Measurements from ENCODE around the gene BNC2.
A peak's percentile ranks its signal among the peaks of the same experiment; 100 is the strongest.

The BNC2 gene

GRCh38 chr9:16729651-16730050 is 140.8 kb downstream of the BNC2 start:
- H3K9ac ChIP-seq (ENCODE audit: low read depth, low read length): no peak overlapping the region
- peak overlapping the region; percentile 22; the same call in 1 of the 2 replicates for H3K27ac ChIP-seq (ENCODE audit: low read depth, low read length)
- H3K9me3 ChIP-seq (ENCODE audit: insufficient read depth, low read depth, low read length): no peaks in the 10 kb centered on the region
- H3K36me3 ChIP-seq (ENCODE audit: insufficient read depth, low read length): no peaks in the 10 kb centered on the region
- 14% methylated on average over 4 of the region's 4 CpGs for whole genome bisulfite sequencing
- H3K4me1 ChIP-seq (ENCODE audit: insufficient read depth, low read length): peaks cover 80% of the 10 kb centered on the region
- peaks cover 3% of the 10 kb centered on the region; the same call in 1 of the 2 replicates for H3K27me3 ChIP-seq (ENCODE audit: insufficient read depth, low read length)
- H3K4me3 ChIP-seq (ENCODE audit: low read length): peak overlapping the region; percentile 27

DNA sequence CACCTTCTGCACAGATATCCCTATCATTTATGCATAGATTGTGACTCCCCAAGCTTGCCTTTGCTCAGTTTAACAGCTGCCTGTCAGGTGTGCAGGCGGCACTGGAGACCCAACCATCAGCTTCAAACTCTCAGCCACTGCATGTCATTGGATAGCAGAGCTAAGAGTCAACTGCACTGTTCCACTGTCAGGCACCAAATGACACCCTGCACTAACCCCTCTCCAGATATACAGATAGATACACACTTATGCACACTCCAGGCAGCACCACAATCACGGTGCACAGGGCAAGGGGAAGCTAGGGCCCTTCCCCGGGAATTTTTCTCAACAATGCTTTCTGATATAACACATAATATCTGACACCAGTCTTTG is 142.3 kb downstream of the BNC2 start:
- peak overlapping the region; percentile 74 for H3K4me3 ChIP-seq (ENCODE audit: low read length)
- WGBS: 69% methylated on average over 3 of the region's 3 CpGs
- H3K4me1 ChIP-seq (ENCODE audit: insufficient read depth, low read length): peaks cover 72% of the 10 kb centered on the region
- 0 out of 2 replicates have a peak overlapping the region, but pooled peaks have one; percentile 88 for H3K9ac ChIP-seq (ENCODE audit: low read depth, low read length)
- H3K9me3 ChIP-seq (ENCODE audit: insufficient read depth, low read depth, low read length): no peaks in the 10 kb centered on the region
- H3K36me3 ChIP-seq (ENCODE audit: insufficient read depth, low read length): no peaks in the 10 kb centered on the region
- peaks cover 3% of the 10 kb centered on the region; the same call in 1 of the 2 replicates for H3K27me3 ChIP-seq (ENCODE audit: insufficient read depth, low read length)
- no peak overlapping the region for H3K27ac ChIP-seq (ENCODE audit: low read depth, low read length)

DNA sequence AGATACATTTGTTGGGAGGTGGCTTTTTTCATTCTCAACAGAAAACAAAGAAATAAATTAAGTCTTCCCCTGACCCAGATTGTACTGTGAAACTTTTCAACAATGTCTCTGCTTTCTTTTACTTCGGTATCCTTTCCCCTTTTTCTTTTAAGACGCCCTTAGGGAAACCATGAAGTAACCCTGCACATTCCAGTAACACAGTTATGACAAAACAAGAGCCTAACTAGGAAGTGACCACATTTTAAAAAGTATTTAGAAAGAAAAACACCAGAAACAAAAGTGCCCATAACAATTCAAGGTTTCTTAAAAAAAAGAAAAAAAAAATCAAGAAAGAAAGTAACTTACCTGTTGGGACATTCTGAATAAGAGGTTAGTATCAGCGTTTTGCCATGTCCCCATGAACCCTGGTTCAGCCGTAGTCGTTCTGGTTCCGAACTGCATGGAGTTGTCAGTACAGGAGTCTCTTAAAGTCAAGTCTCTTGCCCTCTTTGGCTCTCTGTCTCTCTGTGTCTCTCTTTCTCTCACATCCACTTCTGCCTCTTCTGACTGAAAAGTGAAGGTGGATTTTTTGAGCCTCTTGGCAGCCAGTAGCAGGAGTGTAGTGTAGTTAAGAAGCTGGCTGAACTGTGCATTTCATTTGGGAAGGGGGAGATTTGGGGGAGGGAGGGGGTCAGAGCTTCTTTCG is 142.9 kb downstream of the BNC2 start:
- no peaks in the 10 kb centered on the region for H3K9me3 ChIP-seq (ENCODE audit: insufficient read depth, low read depth, low read length)
- peak overlapping the region; percentile 88 for H3K9ac ChIP-seq (ENCODE audit: low read depth, low read length)
- peak overlapping the region; percentile 86 for H3K27ac ChIP-seq (ENCODE audit: low read depth, low read length)
- no peaks in the 10 kb centered on the region for H3K36me3 ChIP-seq (ENCODE audit: insufficient read depth, low read length)
- 21% methylated on average over 7 of the region's 7 CpGs for WGBS
- peaks cover 3% of the 10 kb centered on the region; the same call in 1 of the 2 replicates for H3K27me3 ChIP-seq (ENCODE audit: insufficient read depth, low read length)
- H3K4me3 ChIP-seq (ENCODE audit: low read length): peak overlapping the region; percentile 74
- H3K4me1 ChIP-seq (ENCODE audit: insufficient read depth, low read length): peaks cover 68% of the 10 kb centered on the region

GRCh38 chr9:16726718-16727451 is 143.6 kb downstream of the BNC2 start:
- H3K4me1 ChIP-seq (ENCODE audit: insufficient read depth, low read length): peaks cover 67% of the 10 kb centered on the region
- no peaks in the 10 kb centered on the region for H3K36me3 ChIP-seq (ENCODE audit: insufficient read depth, low read length)
- WGBS: under 1% methylated on average over 60 of the region's 60 CpGs
- peak overlapping the region; percentile 88 for H3K9ac ChIP-seq (ENCODE audit: low read depth, low read length)
- no peaks in the 10 kb centered on the region for H3K9me3 ChIP-seq (ENCODE audit: insufficient read depth, low read depth, low read length)
- peak overlapping the region; percentile 74 for H3K4me3 ChIP-seq (ENCODE audit: low read length)
- peaks cover 3% of the 10 kb centered on the region; the same call in 1 of the 2 replicates for H3K27me3 ChIP-seq (ENCODE audit: insufficient read depth, low read length)
- H3K27ac ChIP-seq (ENCODE audit: low read depth, low read length): peak overlapping the region; percentile 86

GRCh38 chr9:16726029-16726428 is 144.4 kb downstream of the BNC2 start:
- Histone ChIP-seq H3K27me3 (ENCODE audit: insufficient read depth, low read length) (peaks cover 2% of the 10 kb centered on the region; the same call in 1 of the 2 replicates), H3K27ac (ENCODE audit: low read depth, low read length) (peak overlapping the region; percentile 86; the same call in 1 of the 2 replicates), H3K4me3 (ENCODE audit: low read length) (peak overlapping the region; percentile 74), H3K4me1 (ENCODE audit: insufficient read depth, low read length) (peaks cover 62% of the 10 kb centered on the region), H3K9me3 (ENCODE audit: insufficient read depth, low read depth, low read length) (no peaks in the 10 kb centered on the region), H3K36me3 (ENCODE audit: insufficient read depth, low read length) (no peaks in the 10 kb centered on the region), H3K9ac (ENCODE audit: low read depth, low read length) (0 out of 2 replicates have a peak overlapping the region, but pooled peaks have one; percentile 88)
- WGBS: 21% methylated on average over 7 of the region's 7 CpGs

DNA sequence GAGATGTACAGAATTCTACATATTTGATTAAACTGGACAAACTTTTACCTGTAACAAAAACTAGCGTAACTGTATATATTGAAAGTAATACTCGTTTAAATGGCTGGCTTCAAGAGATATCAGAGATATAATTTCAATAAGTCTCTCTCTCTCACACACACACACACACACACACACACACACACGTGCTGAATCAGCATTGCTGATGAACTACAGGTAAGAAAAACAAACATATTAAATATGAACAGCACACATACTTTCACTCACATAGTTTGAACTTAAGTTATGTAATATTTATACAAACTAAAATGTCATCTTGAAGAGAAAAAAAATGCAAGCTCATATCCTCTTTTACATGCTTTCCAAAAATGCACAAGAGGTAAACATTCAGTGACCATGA is 145.4 kb downstream of the BNC2 start:
- Histone ChIP-seq H3K4me1 (ENCODE audit: insufficient read depth, low read length) (peaks cover 56% of the 10 kb centered on the region), H3K4me3 (ENCODE audit: low read length) (no peak overlapping the region), H3K27ac (ENCODE audit: low read depth, low read length) (no peak overlapping the region), H3K9ac (ENCODE audit: low read depth, low read length) (no peak overlapping the region), H3K36me3 (ENCODE audit: insufficient read depth, low read length) (no peaks in the 10 kb centered on the region), H3K9me3 (ENCODE audit: insufficient read depth, low read depth, low read length) (no peaks in the 10 kb centered on the region), H3K27me3 (ENCODE audit: insufficient read depth, low read length) (no peaks in the 10 kb centered on the region)
- 88% methylated on average over 2 of the region's 3 CpGs for WGBS

- Histone ChIP-seq H3K4me1 (ENCODE audit: insufficient read depth, low read length) (peaks cover 57% of the 10 kb centered on the region), H3K27ac (ENCODE audit: low read depth, low read length) (no peak overlapping the region), H3K4me3 (ENCODE audit: low read length) (no peak overlapping the region), H3K36me3 (ENCODE audit: insufficient read depth, low read length) (no peaks in the 10 kb centered on the region), H3K27me3 (ENCODE audit: insufficient read depth, low read length) (no peaks in the 10 kb centered on the region), H3K9me3 (ENCODE audit: insufficient read depth, low read depth, low read length) (no peaks in the 10 kb centered on the region), H3K9ac (ENCODE audit: low read depth, low read length) (no peak overlapping the region)
- 80% methylated on average over 6 of the region's 6 CpGs for WGBS
Measured at GRCh38 chr9:16721972-16722371, 148.5 kb downstream of the BNC2 start.

DNA sequence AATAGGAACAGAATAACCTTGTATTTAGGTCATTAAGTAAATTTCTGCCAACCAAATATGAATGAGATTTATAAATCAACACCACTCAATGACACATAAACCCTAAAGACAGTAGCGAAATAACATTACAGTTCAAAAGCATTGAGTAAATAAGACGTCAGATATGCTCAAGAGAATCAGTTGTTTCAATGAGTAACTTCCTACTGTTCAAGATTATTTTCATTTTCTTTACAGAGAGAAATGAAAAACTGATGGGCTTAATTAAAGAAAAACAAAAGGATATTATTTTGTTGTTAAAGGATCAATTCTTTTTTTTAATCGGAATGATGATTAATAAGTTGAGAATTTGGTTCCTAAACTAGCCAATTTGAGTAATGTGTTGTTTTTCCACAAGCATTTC is 150.1 kb downstream of the BNC2 start:
- H3K27me3 ChIP-seq (ENCODE audit: insufficient read depth, low read length): no peaks in the 10 kb centered on the region
- H3K9me3 ChIP-seq (ENCODE audit: insufficient read depth, low read depth, low read length): no peaks in the 10 kb centered on the region
- H3K9ac ChIP-seq (ENCODE audit: low read depth, low read length): no peak overlapping the region
- WGBS: 96% methylated on average over 3 of the region's 3 CpGs
- H3K27ac ChIP-seq (ENCODE audit: low read depth, low read length): no peak overlapping the region
- no peaks in the 10 kb centered on the region for H3K36me3 ChIP-seq (ENCODE audit: insufficient read depth, low read length)
- peaks cover 55% of the 10 kb centered on the region for H3K4me1 ChIP-seq (ENCODE audit: insufficient read depth, low read length)
- no peak overlapping the region for H3K4me3 ChIP-seq (ENCODE audit: low read length)

GRCh38 chr9:16719921-16720320 is 150.5 kb downstream of the BNC2 start:
- no peak overlapping the region for H3K27ac ChIP-seq (ENCODE audit: low read depth, low read length)
- H3K4me3 ChIP-seq (ENCODE audit: low read length): no peak overlapping the region
- no peaks in the 10 kb centered on the region for H3K9me3 ChIP-seq (ENCODE audit: insufficient read depth, low read depth, low read length)
- H3K9ac ChIP-seq (ENCODE audit: low read depth, low read length): no peak overlapping the region
- 68% methylated on average over 3 of the region's 4 CpGs for WGBS
- no peaks in the 10 kb centered on the region for H3K36me3 ChIP-seq (ENCODE audit: insufficient read depth, low read length)
- H3K4me1 ChIP-seq (ENCODE audit: insufficient read depth, low read length): peaks cover 57% of the 10 kb centered on the region
- H3K27me3 ChIP-seq (ENCODE audit: insufficient read depth, low read length): no peaks in the 10 kb centered on the region

- Histone ChIP-seq H3K9me3 (ENCODE audit: insufficient read depth, low read depth, low read length) (no peaks in the 10 kb centered on the region), H3K27me3 (ENCODE audit: insufficient read depth, low read length) (no peaks in the 10 kb centered on the region), H3K4me1 (ENCODE audit: insufficient read depth, low read length) (peaks cover 64% of the 10 kb centered on the region), H3K9ac (ENCODE audit: low read depth, low read length) (no peak overlapping the region), H3K27ac (ENCODE audit: low read depth, low read length) (no peak overlapping the region), H3K4me3 (ENCODE audit: low read length) (no peak overlapping the region), H3K36me3 (ENCODE audit: insufficient read depth, low read length) (no peaks in the 10 kb centered on the region)
- 88% methylated on average over 3 of the region's 3 CpGs for WGBS
Measured at GRCh38 chr9:16718952-16719351, 151.5 kb downstream of the BNC2 start.

GRCh38 chr9:16718296-16718695 is 152.2 kb downstream of the BNC2 start:
- no peaks in the 10 kb centered on the region for H3K36me3 ChIP-seq (ENCODE audit: insufficient read depth, low read length)
- no peak overlapping the region for H3K9ac ChIP-seq (ENCODE audit: low read depth, low read length)
- H3K27me3 ChIP-seq (ENCODE audit: insufficient read depth, low read length): no peaks in the 10 kb centered on the region
- no peak overlapping the region for H3K4me3 ChIP-seq (ENCODE audit: low read length)
- peaks cover 71% of the 10 kb centered on the region for H3K4me1 ChIP-seq (ENCODE audit: insufficient read depth, low read length)
- no peaks in the 10 kb centered on the region for H3K9me3 ChIP-seq (ENCODE audit: insufficient read depth, low read depth, low read length)
- WGBS: 87% methylated on average over 1 of the region's 1 CpG
- H3K27ac ChIP-seq (ENCODE audit: low read depth, low read length): 0 out of 2 replicates have a peak overlapping the region, but pooled peaks have one; percentile 22

Measured in HUES64 (cell line).